ENCODE measurements around the gene PLEKHM2.

GRCh38 chr1:15718199-15718601 lies 34.1 kb downstream of the PLEKHM2 start:
- TF ChIP-seq TAF1 (IDR thresholded peaks at IDR 0.05; ENCODE audit: low read depth, low read length) = no peak
- no peak for TF ChIP-seq EZH2 (IDR thresholded peaks at IDR 0.05; ENCODE audit: low read depth, low read length, severe bottlenecking)
- no peak for TF ChIP-seq MAX (IDR thresholded peaks at IDR 0.05)
- no peak for TF ChIP-seq SIN3A (conservative IDR thresholded peaks at IDR 0.05 in 1 of 2, IDR thresholded peaks at IDR 0.05 in 1 of 2; ENCODE audit: low read depth in 1 of 2, low read length in 2 of 2)
- TF ChIP-seq SP1 (IDR thresholded peaks at IDR 0.05; ENCODE audit: low read depth, low read length) = no peak
- TF ChIP-seq, protein P1, sequence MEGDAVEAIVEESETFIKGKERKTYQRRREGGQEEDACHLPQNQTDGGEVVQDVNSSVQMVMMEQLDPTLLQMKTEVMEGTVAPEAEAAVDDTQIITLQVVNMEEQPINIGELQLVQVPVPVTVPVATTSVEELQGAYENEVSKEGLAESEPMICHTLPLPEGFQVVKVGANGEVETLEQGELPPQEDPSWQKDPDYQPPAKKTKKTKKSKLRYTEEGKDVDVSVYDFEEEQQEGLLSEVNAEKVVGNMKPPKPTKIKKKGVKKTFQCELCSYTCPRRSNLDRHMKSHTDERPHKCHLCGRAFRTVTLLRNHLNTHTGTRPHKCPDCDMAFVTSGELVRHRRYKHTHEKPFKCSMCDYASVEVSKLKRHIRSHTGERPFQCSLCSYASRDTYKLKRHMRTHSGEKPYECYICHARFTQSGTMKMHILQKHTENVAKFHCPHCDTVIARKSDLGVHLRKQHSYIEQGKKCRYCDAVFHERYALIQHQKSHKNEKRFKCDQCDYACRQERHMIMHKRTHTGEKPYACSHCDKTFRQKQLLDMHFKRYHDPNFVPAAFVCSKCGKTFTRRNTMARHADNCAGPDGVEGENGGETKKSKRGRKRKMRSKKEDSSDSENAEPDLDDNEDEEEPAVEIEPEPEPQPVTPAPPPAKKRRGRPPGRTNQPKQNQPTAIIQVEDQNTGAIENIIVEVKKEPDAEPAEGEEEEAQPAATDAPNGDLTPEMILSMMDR (IDR thresholded peaks at IDR 0.05; ENCODE audit: control extremely low read depth in 1 of 3, insufficient read depth in 1 of 3, low read depth in 1 of 3, low read length in 3 of 3) = no peak
- TF ChIP-seq GABPA (IDR thresholded peaks at IDR 0.05; ENCODE audit: borderline replicate concordance, insufficient read depth, low read length) = no peak
- TF ChIP-seq POLR2A (IDR thresholded peaks at IDR 0.05; ENCODE audit: control extremely low read depth in 1 of 2, low read depth in 2 of 2, low read length in 2 of 2) = no peak
- TF ChIP-seq KDM1A (IDR thresholded peaks at IDR 0.05; ENCODE audit: borderline replicate concordance, low read length) = no peak
- TF ChIP-seq, protein P2, sequence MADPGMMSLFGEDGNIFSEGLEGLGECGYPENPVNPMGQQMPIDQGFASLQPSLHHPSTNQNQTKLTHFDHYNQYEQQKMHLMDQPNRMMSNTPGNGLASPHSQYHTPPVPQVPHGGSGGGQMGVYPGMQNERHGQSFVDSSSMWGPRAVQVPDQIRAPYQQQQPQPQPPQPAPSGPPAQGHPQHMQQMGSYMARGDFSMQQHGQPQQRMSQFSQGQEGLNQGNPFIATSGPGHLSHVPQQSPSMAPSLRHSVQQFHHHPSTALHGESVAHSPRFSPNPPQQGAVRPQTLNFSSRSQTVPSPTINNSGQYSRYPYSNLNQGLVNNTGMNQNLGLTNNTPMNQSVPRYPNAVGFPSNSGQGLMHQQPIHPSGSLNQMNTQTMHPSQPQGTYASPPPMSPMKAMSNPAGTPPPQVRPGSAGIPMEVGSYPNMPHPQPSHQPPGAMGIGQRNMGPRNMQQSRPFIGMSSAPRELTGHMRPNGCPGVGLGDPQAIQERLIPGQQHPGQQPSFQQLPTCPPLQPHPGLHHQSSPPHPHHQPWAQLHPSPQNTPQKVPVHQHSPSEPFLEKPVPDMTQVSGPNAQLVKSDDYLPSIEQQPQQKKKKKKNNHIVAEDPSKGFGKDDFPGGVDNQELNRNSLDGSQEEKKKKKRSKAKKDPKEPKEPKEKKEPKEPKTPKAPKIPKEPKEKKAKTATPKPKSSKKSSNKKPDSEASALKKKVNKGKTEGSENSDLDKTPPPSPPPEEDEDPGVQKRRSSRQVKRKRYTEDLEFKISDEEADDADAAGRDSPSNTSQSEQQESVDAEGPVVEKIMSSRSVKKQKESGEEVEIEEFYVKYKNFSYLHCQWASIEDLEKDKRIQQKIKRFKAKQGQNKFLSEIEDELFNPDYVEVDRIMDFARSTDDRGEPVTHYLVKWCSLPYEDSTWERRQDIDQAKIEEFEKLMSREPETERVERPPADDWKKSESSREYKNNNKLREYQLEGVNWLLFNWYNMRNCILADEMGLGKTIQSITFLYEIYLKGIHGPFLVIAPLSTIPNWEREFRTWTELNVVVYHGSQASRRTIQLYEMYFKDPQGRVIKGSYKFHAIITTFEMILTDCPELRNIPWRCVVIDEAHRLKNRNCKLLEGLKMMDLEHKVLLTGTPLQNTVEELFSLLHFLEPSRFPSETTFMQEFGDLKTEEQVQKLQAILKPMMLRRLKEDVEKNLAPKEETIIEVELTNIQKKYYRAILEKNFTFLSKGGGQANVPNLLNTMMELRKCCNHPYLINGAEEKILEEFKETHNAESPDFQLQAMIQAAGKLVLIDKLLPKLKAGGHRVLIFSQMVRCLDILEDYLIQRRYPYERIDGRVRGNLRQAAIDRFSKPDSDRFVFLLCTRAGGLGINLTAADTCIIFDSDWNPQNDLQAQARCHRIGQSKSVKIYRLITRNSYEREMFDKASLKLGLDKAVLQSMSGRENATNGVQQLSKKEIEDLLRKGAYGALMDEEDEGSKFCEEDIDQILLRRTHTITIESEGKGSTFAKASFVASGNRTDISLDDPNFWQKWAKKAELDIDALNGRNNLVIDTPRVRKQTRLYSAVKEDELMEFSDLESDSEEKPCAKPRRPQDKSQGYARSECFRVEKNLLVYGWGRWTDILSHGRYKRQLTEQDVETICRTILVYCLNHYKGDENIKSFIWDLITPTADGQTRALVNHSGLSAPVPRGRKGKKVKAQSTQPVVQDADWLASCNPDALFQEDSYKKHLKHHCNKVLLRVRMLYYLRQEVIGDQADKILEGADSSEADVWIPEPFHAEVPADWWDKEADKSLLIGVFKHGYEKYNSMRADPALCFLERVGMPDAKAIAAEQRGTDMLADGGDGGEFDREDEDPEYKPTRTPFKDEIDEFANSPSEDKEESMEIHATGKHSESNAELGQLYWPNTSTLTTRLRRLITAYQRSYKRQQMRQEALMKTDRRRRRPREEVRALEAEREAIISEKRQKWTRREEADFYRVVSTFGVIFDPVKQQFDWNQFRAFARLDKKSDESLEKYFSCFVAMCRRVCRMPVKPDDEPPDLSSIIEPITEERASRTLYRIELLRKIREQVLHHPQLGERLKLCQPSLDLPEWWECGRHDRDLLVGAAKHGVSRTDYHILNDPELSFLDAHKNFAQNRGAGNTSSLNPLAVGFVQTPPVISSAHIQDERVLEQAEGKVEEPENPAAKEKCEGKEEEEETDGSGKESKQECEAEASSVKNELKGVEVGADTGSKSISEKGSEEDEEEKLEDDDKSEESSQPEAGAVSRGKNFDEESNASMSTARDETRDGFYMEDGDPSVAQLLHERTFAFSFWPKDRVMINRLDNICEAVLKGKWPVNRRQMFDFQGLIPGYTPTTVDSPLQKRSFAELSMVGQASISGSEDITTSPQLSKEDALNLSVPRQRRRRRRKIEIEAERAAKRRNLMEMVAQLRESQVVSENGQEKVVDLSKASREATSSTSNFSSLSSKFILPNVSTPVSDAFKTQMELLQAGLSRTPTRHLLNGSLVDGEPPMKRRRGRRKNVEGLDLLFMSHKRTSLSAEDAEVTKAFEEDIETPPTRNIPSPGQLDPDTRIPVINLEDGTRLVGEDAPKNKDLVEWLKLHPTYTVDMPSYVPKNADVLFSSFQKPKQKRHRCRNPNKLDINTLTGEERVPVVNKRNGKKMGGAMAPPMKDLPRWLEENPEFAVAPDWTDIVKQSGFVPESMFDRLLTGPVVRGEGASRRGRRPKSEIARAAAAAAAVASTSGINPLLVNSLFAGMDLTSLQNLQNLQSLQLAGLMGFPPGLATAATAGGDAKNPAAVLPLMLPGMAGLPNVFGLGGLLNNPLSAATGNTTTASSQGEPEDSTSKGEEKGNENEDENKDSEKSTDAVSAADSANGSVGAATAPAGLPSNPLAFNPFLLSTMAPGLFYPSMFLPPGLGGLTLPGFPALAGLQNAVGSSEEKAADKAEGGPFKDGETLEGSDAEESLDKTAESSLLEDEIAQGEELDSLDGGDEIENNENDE (IDR thresholded peaks at IDR 0.05; ENCODE audit: insufficient replicate concordance, low read length) = no peak
- no peak for TF ChIP-seq RXRA (IDR thresholded peaks at IDR 0.05; ENCODE audit: insufficient read depth, low read depth, low read length)

All from H1 (cell line).